EL (cell line): Measurements from ENCODE around the gene CIAO1.
"Not testable (repeated sequence)": the region's sequence is repeated elsewhere in the genome, so short reads cannot be mapped to it uniquely, and the experiment has no call there.

Experiments used
- DNase-seq: peaks from one replicate; pipeline ENCODE4 v3.0.0-alpha.2; 2016

Gene CIAO1

DNA sequence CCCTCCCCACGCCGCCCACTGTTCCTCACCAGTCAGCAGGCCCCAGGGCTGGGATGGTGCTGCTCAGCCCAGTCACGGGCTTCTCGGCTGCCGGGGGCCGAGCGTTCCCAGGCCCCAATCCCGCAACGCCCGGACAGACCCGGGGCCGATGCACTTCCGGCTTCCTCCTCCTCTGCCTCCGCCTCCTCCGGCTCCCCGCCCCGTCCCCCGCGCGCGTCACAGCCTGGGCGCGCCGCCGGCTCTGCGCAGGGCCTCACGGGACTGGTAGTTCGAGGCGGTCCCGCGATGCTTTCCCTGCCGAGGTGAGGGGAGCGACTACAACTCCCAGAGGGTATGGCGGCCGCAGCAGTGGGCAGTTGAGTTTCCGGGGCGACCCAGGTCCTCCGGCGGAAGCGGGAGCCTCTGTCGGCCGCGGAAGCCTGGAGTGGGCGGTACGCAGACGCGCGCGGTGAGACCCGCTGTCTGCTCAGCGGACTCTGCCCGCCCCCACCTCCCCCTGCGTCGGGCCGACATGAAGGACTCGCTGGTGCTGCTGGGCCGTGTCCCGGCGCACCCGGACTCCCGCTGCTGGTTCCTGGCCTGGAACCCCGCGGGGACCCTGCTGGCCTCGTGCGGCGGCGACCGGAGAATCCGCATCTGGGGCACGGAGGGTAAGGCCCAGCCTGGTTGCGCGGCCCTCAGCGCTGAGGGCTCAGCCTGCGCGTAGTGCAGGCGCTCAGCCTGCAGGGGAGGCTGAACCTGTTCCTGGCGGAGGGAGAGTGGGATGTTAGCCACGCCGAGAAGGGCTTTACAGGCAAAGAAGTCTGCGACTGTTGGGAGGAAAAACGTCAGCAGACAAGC is at the start of gene CIAO1, which contains the start of gene TMEM127:
Gene CIAO1 (plus strand): TSS at position 386 of the 840 bp plus-strand sequence. CDS start 126 bp downstream, at position 512.
Gene TMEM127 (minus strand): TSS at position 158 of the 840 bp plus-strand sequence. CDS start 616 bp downstream, outside the sequence.
- peak; percentile 99 for DNase-seq

DNA sequence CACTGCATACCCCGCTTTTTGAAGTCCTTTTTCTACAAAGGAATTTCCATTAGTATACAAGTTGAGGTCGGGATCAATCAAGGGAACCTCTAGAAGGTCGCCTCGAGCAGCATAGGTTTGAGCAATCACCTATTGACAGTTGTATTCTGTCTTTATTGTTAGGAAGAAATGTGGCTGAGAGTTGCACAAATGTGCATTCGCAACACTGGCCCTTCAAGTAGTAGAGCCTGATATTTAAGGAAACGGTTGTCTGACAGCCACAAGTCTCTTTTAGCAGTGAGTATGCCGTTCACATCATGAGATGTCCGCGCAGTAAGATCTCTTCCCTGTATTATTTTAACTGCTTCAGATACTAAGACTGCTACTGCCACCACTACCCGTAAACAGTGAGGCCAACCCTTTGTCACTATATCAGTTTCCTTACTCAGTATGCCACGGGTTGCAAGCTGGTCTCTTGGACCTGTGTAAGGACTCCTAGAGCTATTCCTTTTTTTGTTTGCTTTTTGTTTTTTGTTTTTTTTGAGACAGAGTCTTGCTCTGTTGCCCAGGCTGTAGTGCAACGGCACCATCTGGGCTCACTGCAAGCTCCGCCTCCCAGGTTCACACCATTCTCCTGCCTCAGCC is 47.4 kb upstream of the CIAO1 start:
- no peak for DNase-seq

DNA sequence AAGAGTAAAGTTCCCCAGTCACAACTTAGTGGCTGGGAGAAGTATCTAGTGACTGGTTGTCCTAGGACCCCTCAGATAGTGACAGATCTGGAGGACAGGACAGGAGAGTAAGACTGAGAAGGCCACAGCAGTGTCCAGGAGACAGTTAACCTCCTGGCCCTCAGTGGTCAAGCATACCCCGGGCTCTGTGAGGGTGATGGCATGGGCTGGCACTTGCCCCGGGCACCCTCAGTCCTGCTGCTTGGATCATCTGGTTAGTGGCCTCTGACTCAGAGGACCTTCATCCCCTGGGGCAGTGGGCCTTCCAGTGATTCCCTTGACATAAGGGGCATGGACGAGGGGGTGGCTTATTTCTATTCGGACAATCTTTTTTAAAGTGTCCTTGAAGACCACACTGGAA is 46.1 kb upstream of the CIAO1 start:
- not testable (repeated sequence) for DNase-seq

- DNase-seq, result not testable (repeated sequence)
Measured at GRCh38 chr2:96221106-96221505, 44.9 kb upstream of the CIAO1 start.

- no peak for DNase-seq
Measured at GRCh38 chr2:96225016-96225533, 41.0 kb upstream of the CIAO1 start.

DNA sequence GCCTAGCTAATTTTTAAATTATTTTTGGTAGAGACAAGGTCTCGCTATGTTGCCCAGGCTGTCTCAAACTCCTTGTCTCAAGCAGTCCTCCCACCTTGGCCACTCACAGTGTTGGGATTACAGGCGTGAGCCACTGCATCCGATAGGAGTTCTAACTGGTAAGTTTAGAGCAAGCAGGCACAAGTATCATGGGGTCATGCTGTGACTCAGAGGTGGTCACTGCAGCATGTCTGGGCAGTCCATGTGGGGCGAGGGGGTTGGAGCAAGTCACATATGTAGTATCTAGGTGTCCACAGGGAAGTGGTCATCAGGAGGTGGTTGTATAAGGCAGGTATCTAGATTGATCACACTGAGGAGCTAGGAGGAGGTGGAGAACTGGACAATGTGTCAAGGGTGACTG is 34.7 kb upstream of the CIAO1 start:
- DNase-seq, result no peak

DNA sequence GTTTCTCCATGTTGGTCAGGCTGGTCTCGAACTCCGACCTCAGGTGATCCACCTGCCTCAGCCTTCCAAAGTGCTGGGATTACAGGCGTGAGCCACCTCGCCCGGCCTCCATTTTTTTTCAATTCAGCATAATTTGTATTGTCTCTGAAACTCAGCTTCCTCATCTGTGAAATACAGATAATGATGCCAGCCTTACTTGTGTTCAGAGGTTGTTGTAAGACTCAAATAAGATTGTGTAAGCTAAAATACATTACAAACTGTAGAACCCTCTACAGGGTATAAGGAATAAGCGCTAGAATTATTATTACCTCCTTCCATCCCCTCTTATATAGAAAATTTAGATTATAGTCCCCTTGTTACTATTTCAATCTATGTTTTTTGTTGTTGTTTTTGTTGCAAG is 32.6 kb upstream of the CIAO1 start:
- DNase-seq, result no peak

DNA sequence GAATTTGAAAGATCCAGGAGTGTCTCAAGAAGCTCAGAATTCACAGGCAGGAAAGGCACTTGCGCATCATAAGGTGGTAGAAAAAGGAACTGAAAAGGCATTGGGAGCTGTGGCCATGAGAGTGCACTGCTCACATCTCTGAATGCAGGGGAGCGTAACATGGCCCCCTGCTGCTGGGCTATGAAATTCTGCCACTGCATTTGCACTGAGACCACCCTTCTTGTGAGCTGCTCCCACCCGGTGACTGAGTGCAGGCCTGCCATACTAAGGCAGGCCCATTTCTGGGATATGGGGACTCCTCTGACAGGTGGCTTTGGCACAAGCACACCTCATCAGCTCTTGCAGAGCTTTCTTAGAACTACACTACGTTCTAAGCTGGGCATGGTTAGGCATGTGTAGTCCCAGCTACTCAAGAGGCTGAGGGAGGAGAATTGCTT is 32.1 kb upstream of the CIAO1 start:
- no peak for DNase-seq

DNA sequence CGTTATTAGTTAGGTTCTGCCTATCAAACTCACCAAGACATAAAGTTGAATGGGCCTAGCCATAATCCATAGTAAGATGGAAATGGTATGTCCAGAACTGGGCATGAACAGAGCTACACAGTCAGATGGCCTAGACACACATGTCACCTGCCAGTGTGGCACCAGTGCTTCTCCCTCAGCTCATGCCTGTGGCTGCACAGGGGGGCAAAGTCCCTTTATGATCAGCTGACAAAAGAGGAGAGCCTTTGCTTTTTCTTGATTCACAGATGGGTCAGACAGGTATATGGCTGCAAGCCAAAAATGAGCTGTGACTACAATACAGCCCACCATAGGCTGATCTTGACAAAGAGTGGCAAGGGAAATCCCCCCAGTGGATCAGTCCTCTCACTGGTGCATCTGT is 29.1 kb upstream of the CIAO1 start:
- no peak for DNase-seq

DNA sequence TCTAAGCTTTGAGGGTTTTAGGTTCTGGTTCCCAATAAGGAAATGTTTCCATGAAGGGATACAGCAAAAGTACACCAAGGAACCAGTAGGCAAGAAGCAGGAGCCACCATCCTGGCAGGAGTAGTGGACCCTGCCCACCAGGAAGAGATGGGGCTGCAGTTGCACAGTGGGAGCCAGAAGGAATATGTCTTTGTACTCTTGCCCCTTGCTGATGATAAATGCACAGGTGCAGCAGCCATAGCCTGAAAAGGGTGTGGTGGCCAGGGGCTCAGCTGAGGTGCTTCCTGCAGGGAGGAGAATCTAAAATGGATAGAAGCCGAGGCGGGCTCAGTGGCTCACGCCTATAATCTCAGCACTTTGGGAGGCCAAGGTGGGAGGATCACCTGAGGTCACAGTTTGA is 27.8 kb upstream of the CIAO1 start:
- no peak for DNase-seq

GRCh38 chr2:96239091-96239490 is 26.9 kb upstream of the CIAO1 start:
- no peak for DNase-seq

- DNase-seq, result no peak
Measured at GRCh38 chr2:96239745-96240264, 26.2 kb upstream of the CIAO1 start.

GRCh38 chr2:96240341-96241038 is 25.5 kb upstream of the CIAO1 start:
- DNase-seq, result no peak

DNA sequence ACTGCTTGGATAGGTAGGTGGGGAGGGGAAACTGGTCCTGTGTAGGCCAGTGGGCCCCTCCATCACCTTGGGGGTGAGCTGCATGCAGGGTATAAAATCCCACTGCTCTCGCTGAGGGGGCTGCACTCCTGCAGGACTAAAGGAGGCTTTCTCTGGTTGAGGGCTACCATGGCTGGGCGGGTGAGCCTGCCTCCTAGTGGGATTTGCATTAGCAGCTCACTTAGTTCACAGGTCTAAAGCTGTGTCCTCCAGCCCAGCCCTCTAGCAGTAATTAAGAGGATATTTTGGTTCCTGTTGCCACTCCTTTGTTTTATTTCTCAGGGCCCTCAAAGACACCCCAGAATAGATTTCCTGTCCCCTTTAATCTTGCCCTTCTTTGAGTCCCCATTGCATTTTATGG is 24.8 kb upstream of the CIAO1 start:
- DNase-seq, result no peak

DNA sequence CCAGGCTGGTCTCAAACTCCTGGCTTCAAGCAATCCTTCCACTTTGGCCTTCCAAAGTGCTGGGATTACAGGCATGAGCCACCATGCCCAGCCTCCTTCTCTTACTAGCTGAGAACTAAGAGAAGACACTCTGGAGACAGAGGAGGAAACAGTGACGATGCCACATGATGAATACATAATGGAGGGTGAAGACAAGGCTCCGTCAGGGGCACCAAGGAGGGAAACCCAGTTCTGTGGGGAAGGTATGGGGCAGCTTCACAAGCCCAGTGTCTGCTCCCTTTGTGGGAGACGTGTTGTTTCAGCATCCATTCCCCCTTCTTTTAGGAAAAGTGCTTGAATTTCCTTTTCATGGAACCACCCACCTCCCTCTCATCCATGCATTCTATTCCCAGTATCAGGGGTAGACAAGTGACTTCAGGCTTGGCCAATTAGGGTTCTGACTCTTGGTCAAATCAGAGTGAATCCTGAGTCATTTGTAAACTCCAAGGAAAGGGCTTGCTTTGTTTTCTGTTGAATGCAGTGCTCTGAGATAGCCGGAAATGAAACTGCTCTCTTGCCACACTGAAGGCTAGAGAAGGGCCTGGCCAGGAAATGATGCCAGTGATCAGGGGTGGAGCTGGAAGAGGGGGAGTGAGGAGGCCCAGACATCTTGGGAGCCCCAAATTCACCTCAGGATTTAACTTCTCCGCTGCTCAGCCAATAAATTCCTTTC is 24.0 kb upstream of the CIAO1 start:
- DNase-seq, result peak; percentile 93

- DNase-seq, result no peak
Measured at GRCh38 chr2:96243843-96244242, 22.2 kb upstream of the CIAO1 start.

GRCh38 chr2:96245609-96246390 is 20.2 kb upstream of the CIAO1 start:
- peak; percentile 51 for DNase-seq

DNA sequence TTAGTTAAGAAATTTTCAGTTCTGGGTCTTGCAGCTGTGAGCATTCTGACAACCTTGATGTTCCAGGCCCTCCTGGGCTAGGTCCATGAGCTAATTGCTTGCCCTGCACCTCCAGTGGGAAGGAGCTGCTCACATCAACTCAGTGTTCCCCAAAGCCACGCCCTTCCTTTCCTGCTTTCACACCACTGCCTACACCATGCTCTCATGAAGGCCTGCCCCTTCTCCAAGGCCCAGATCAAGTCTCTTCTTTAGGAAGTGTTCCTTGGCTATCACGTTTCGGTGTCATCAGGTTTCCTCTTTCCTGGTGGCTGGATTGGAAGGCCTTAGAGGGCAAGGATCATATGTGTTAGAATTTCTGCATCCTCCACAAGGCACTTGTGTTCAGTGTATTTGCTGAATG is 19.0 kb upstream of the CIAO1 start:
- DNase-seq, result no peak

GRCh38 chr2:96247896-96248295 is 18.1 kb upstream of the CIAO1 start:
- no peak for DNase-seq

DNA sequence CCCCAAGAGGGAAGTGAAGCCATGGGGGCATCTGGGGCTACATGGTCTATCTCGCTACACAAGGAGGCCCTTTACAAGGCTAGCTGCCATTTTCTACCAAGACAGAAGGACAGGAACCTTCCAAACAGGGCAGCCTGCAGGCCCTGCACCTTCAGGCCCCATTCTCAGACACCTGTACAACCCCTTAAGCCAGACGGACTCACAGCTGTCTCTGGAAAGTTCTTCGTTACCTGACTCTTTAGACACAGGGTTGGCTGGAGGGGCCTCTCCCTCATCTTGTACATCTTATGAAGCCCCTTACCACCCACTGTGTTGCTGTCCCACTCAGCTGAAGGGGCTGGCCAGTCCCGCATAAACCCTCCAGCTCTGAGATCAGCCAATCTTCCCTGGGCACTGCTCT is 17.4 kb upstream of the CIAO1 start:
- DNase-seq, result no peak

GRCh38 chr2:96249654-96250053 is 16.4 kb upstream of the CIAO1 start:
- DNase-seq, result peak; percentile 72

DNA sequence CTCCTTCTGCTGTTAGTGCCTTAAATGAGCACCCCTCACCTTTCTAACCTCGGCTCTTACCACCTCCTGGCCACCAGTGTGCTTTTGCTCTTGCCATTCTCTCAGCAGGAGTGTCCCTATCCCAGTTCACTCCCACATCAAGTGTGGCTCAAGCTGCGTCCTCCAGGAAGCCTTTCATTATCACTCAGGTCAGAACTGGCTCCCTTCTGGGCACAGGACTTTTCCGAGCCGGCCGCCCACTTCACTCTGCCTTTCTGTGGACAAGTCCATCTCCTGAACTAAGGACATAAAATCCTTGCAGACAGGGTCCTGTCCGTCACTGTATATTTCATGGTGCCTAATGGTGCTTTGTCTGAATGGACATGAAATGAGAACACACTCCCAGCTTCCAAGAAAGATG is 15.8 kb upstream of the CIAO1 start:
- DNase-seq, result no peak
